ENCODE data around the gene NCKAP1.
A peak's percentile ranks its signal among the peaks of the same experiment; 100 is the strongest.

DNA sequence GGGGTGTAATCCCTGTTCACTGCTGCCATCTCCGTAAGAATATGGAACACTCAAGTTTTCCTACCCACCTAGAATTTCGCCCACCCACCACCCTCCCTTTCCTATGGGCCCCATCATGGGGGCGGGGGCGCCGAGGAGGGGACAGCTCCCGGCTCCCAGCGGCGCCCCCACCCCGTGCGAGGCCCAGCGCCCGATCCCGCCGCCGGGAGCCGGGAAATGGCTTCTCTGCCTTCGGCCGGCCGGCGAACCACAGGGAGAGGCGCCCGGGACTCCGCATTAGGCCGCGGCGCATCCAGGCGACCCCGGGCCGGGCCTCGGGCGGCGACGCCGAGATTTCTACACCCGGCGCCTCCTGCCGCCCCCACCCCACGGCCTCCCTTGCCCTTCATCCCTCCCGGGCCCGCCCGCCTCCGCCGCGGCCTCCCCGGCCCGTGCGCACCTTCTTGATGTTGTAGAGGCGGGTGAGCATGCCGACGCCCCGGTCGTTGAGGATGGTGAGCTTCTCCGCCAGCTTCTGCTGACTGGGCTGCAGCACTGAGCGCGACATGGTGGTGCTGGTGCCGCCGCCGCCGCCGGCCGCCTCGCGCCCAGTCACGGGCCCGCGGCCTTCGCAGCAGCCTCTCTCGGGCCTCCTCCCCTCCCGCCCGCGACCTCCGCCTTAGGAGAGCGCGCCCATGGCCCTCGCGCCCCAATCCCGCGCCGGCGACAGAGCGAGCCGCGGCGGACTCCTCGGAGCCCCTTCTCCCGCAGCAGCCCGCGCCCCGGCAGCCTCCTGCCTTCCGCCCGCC lies 510 bp downstream of the NCKAP1 start:
- TF ChIP-seq CTCF (IDR thresholded peaks at IDR 0.05) (no peak), POLR2AphosphoS5 (IDR thresholded peaks at IDR 0.05) (peak in 1 of 3 donors; percentile 3), EP300 (IDR thresholded peaks at IDR 0.05; ENCODE audit: low read depth) (no peak)

Measured in transverse colon (tissue), 4 donors.